LNCAP (cell line): ENCODE measurements around the gene GUCA1A.

Experiments
- CTCF ChIP-seq: fragments of 450-650 bp; IDR thresholded peaks from 2 replicates; pipeline ENCODE4 v1.5.1; 2017; ENCODE audit warnings: mild to moderate bottlenecking

GUCA1A gene

GRCh38 chr6:42138630-42139619 lies 34.2 kb upstream of the GUCA1A start:
- no peak for TF ChIP-seq CTCF

GRCh38 chr6:42140032-42140431 lies 33.1 kb upstream of the GUCA1A start:
- TF ChIP-seq CTCF = no peak

GRCh38 chr6:42140756-42141602 lies 32.2 kb upstream of the GUCA1A start:
- TF ChIP-seq CTCF = no peak

GRCh38 chr6:42141603-42142117 lies 31.5 kb upstream of the GUCA1A start:
- TF ChIP-seq CTCF = no peak

- TF ChIP-seq CTCF = no peak
These were observed 30.9 kb upstream of the GUCA1A start, which contains the start of gene C6orf132 for GRCh38 chr6:42142118-42142835. Gene C6orf132, minus strand, starts transcription at chr6:42142620. Its CDS starts 176 bp downstream, at chr6:42142444.

GRCh38 chr6:42147138-42147562 lies 26.0 kb upstream of the GUCA1A start:
- TF ChIP-seq CTCF = no peak

GRCh38 chr6:42148058-42148457 lies 25.1 kb upstream of the GUCA1A start:
- no peak for TF ChIP-seq CTCF
